Mucosa of descending colon (tissue), 3 donors: ENCODE measurements around the gene NOD2. TPM values are rescaled to one million over a fixed set of nuclear protein-coding genes. Genes with fewer than 3 reads are reported as not detected.

Experiments
- ATAC-seq: fragments of 200-7000 bp; cut with Tn5 transposase; one replicate; pipeline ENCODE4 v1.9.1; 2020; ENCODE audit warnings: mild to moderate bottlenecking, moderate library complexity
- DNase-seq, 3 donors: peaks; one replicate each; pipeline ENCODE4 v3.0.0-alpha.2; 2020
- H3K36me3 ChIP-seq: fragments of 200-600 bp; one replicate; pipeline ENCODE4 v1.8.0; 2021; ENCODE audit warnings: low read depth, mild to moderate bottlenecking
- H3K4me1 ChIP-seq: fragments of 200-600 bp; one replicate; pipeline ENCODE4 v1.8.0; 2021; ENCODE audit warnings: low read depth, mild to moderate bottlenecking
- H3K4me3 ChIP-seq: fragments of 200-600 bp; one replicate; pipeline ENCODE4 v1.8.0; 2021; ENCODE audit warnings: mild to moderate bottlenecking
- H3K9me3 ChIP-seq: fragments of 200-600 bp; one replicate; pipeline ENCODE4 v1.8.0; 2021; ENCODE audit warnings: mild to moderate bottlenecking
- CTCF ChIP-seq: fragments of 200-600 bp; IDR thresholded peaks from one replicate; pipeline ENCODE4 v1.8.0; 2022; ENCODE audit warnings: antibody characterized with exemption, mild to moderate bottlenecking
- intact Hi-C, 2 donors: fragments of 100-400 bp; cut with DNase I in 1 of 2; cut with micrococcal nuclease in 1 of 2; formaldehyde crosslinking; loops; one replicate each; pipeline versions ENCODE4 v1.11.0 to v1.11.1; 2022; cut with DNase I, micrococcal nuclease
- total RNA-seq, 3 donors: library from RNA; stranded (reverse); fragmentation: NEBNext Ultra II Directional in 2 of 3; extraction: Animal tissue kit (Norgen Biotek cat#: 25700) in 2 of 3; gene quantifications; one replicate each; pipeline versions ENCODE4 v1.2.1 to v1.2.4, GENCODE V29; 2021 to 2023
- donor health status: DM: no; HTN: no; CAD: no; lungs with moderate emphysema.
- donor health status: DM: no; HTN: no; CAD: no.
- donor health status: DM: no; HTN: yes; CAD: no.

The NOD2 gene
- total RNA-seq, 3 donors from 2014 or later, result 0.87 to 2.4 (median 2.0) TPM

GRCh38 chr16:50722405-50722737, 29.0 kb downstream of the NOD2 start:
- Histone ChIP-seq H3K36me3 (no peaks in the 10 kb centered on the region), H3K9me3 (no peaks in the 10 kb centered on the region), H3K4me1 (peaks cover 8% of the 10 kb centered on the region), H3K4me3 (no peak overlapping the region)
- no peak for ATAC-seq
- no peak for DNase-seq
- no peak for TF ChIP-seq CTCF
- intact Hi-C loops, result no loop called here

- DNase-seq (no peak), ATAC-seq (no peak)
- Histone ChIP-seq H3K4me1 (peaks cover 8% of the 10 kb centered on the region), H3K9me3 (no peaks in the 10 kb centered on the region), H3K36me3 (no peaks in the 10 kb centered on the region), H3K4me3 (no peak overlapping the region)
- TF ChIP-seq CTCF, result no peak
- intact Hi-C loops, result no loop called here
Measured at GRCh38 chr16:50722960-50723359, 29.6 kb downstream of the NOD2 start.

- peak; percentile 60 for ATAC-seq
- intact Hi-C loops, result no loop called here
- DNase-seq, result no peak
- H3K4me3 ChIP-seq, result no peak overlapping the region
- TF ChIP-seq CTCF, result no peak
- no peaks in the 10 kb centered on the region for H3K9me3 ChIP-seq
- H3K36me3 ChIP-seq, result no peaks in the 10 kb centered on the region
- peaks cover 8% of the 10 kb centered on the region for H3K4me1 ChIP-seq
Measured at GRCh38 chr16:50724306-50724705, 30.9 kb downstream of the NOD2 start.

GRCh38 chr16:50731130-50731988, 38.0 kb downstream of the NOD2 start:
- no peaks in the 10 kb centered on the region for H3K4me1 ChIP-seq
- H3K9me3 ChIP-seq, result no peaks in the 10 kb centered on the region
- H3K4me3 ChIP-seq, result no peak overlapping the region
- intact Hi-C loops, result no loop called here
- H3K36me3 ChIP-seq, result no peaks in the 10 kb centered on the region
- DNase-seq, result no peak
- ATAC-seq, result no peak
- no peak for TF ChIP-seq CTCF

- no peak overlapping the region for H3K4me3 ChIP-seq
Measured at GRCh38 chr16:50731989-50732832, 38.8 kb downstream of the NOD2 start.

More at GRCh38 chr16:50731989-50732832, 38.8 kb downstream of the NOD2 start:
- TF ChIP-seq CTCF, result no peak
- intact Hi-C loops, result no loop called here
- DNase-seq (no peak), ATAC-seq (no peak)
- Histone ChIP-seq H3K4me1 (no peaks in the 10 kb centered on the region), H3K9me3 (no peaks in the 10 kb centered on the region), H3K36me3 (no peaks in the 10 kb centered on the region)
